Right lobe of liver (tissue), 4 donors: ENCODE results near the gene CLMP.

Source experiments
- POLR2A ChIP-seq: fragments of 450-650 bp; IDR thresholded peaks from one replicate; pipeline ENCODE4 v1.6.1; 2017; ENCODE audit warnings: antibody characterized with exemption, mild to moderate bottlenecking
- TF ChIP-seq, protein P1 (sequence below), 4 donors: fragments of 200-600 bp in 3 of 4; fragments of 450-650 bp in 1 of 4; IDR thresholded peaks; one replicate each; pipeline versions ENCODE4 v1.5.1 to v1.8.0; 2016 to 2022; ENCODE audit warnings: antibody characterized with exemption in 4 of 4, mild to moderate bottlenecking in 2 of 4
- donor health status: DM: no; HTN: no; CAD: no.
- donor health status: DM: no; HTN: no; CAD: no.
- donor health status: DM: no; HTN: yes; CAD: no.

DNA sequence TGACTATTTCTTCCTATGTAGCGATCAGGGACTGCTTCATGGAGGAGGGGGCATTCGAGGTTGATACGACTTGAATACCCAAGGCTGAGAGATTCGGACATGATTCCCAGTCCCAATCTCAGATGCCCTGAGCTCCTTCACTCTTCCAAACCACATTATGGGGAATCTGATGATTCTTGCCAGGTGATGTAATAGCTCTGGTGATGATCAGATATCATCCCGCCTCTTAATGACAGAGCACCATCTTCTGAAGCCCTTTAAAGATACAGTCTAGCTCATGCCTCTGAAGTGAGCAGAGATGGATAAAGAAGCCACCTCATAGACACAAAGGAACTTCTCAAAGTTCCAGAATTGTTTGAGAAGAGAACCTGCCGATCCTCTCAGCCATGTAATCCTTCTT is 8.9 kb upstream of the CLMP start:
- TF ChIP-seq, protein P1, sequence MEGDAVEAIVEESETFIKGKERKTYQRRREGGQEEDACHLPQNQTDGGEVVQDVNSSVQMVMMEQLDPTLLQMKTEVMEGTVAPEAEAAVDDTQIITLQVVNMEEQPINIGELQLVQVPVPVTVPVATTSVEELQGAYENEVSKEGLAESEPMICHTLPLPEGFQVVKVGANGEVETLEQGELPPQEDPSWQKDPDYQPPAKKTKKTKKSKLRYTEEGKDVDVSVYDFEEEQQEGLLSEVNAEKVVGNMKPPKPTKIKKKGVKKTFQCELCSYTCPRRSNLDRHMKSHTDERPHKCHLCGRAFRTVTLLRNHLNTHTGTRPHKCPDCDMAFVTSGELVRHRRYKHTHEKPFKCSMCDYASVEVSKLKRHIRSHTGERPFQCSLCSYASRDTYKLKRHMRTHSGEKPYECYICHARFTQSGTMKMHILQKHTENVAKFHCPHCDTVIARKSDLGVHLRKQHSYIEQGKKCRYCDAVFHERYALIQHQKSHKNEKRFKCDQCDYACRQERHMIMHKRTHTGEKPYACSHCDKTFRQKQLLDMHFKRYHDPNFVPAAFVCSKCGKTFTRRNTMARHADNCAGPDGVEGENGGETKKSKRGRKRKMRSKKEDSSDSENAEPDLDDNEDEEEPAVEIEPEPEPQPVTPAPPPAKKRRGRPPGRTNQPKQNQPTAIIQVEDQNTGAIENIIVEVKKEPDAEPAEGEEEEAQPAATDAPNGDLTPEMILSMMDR (IDR thresholded peaks at IDR 0.05): no peak
- TF ChIP-seq POLR2A: no peak
